ENCODE data around the gene RFPL4A. TPM values are rescaled to one million over a fixed set of nuclear protein-coding genes. Genes with fewer than 3 reads are reported as not detected.

RFPL4A gene
- total RNA-seq, 5 donors from 2014 or later (not counting 1 experiment from before 2014, with no cell fraction given), result not detected

DNA sequence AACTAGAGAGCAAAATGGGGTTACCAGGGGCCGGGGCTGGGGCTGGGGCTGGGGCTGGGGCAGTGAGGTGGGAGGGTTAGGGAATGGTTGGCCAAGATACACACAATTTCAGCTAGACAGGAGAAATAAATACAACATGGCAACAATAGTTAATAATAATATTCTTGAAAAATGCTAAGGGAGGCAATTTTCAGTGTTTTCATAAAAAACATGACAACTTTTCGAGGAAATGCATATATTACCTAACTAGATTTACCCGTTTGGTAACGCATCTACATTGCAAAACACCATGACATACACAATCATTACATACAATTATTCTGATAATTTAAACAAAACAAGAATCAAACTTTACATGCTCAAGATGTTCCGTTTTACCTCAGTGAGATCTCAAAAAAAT lies 22.2 kb downstream of the RFPL4A start:
- Histone ChIP-seq H3K36me3 (ENCODE audit: control insufficient read depth in 2 of 2, extremely low read depth in 1 of 2, insufficient read depth in 1 of 2, low read length in 1 of 2) (no peaks in the 10 kb centered on the region), H3K9me3 (no peaks in the 10 kb centered on the region), H3K4me1 (ENCODE audit: control insufficient read depth in 1 of 2, extremely low read depth in 1 of 2, insufficient read depth in 2 of 2, low read length in 2 of 2) (no peaks in the 10 kb centered on the region), H3K4me3 (ENCODE audit: control insufficient read depth in 1 of 2, extremely low read depth in 1 of 2, low read length in 1 of 2) (no peak overlapping the region), H3K27me3 (replicated peaks in 1 of 2; ENCODE audit: control insufficient read depth in 2 of 2, extremely low read depth in 1 of 2, insufficient read depth in 2 of 2, low read length in 1 of 2) (peaks cover 0 to 11% of the 10 kb centered on the region in 2 experiments), H3K27ac (ENCODE audit: low read length) (no peak overlapping the region)
- ATAC-seq (replicated peaks in 1 of 4) (no peak), DNase-seq (no peak)
- Mint-ChIP-seq H3K4me1 (no peaks in the 10 kb centered on the region), H3K36me3 (no peaks in the 10 kb centered on the region), H3K27ac (no peak overlapping the region), H3K9me3 (peaks cover 0 to 4% (median 0%) of the 10 kb centered on the region in 3 donors), H3K27me3 (peaks cover 14 to 34% of the 10 kb centered on the region in 2 donors), H3K4me3 (no peak overlapping the region)
- POLR2A ChIA-PET, result no interaction called here
- 94% methylated on average over 3 of the region's 5 CpGs for WGBS (ENCODE audit: insufficient coverage)
- CTCF ChIA-PET, result no interaction called here

DNA sequence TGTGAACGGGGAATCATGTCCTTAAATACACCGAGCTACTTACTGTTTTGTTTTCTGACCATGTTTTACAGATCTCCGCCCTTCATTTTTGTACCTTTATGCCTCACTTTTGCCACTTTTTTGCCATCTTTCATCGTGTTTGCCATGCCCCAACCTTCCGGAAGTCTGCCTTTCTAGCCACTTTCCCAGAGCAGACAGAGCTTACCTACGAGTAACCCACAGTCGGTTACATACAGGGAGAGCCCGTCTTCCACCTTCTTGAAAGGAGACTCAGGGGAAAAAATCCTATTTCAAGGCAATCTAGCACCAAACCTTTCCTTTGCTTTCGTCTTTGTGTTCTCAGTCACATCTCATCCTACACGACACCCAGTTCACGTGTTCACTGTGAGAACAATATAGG lies 36.1 kb downstream of the RFPL4A start:
- Histone ChIP-seq H3K4me3 (ENCODE audit: control insufficient read depth in 1 of 2, extremely low read depth in 1 of 2, low read length in 1 of 2) (no peak overlapping the region), H3K4me1 (ENCODE audit: control insufficient read depth in 1 of 2, extremely low read depth in 1 of 2, insufficient read depth in 2 of 2, low read length in 2 of 2) (no peaks in the 10 kb centered on the region), H3K27ac (ENCODE audit: low read length) (no peak overlapping the region), H3K36me3 (ENCODE audit: control insufficient read depth in 2 of 2, extremely low read depth in 1 of 2, insufficient read depth in 1 of 2, low read length in 1 of 2) (no peaks in the 10 kb centered on the region), H3K9me3 (no peaks in the 10 kb centered on the region), H3K27me3 (replicated peaks in 1 of 2; ENCODE audit: control insufficient read depth in 2 of 2, extremely low read depth in 1 of 2, insufficient read depth in 2 of 2, low read length in 1 of 2) (peaks cover 0 to 4% of the 10 kb centered on the region in 2 experiments)
- POLR2A ChIA-PET, result interaction anchor here in 1 of 2 donors (0.5 kb wide), 1 partner anchor 1971 kb away, joined by 4 read pairs; the partner anchor contains the start of gene NLRP12
- CTCF ChIA-PET, result interaction anchor here in 1 of 2 donors (0.7 kb wide), 1 partner anchor 164 kb away, joined by 5 read pairs; no protein-coding TSS in a partner anchor
- no peak for ATAC-seq (replicated peaks in 1 of 4)
- no peak for DNase-seq
- no peak overlapping the region for H3K27ac Mint-ChIP-seq
- 92% methylated on average over 8 of the region's 11 CpGs for WGBS (ENCODE audit: insufficient coverage)
- H3K36me3 Mint-ChIP-seq, result no peaks in the 10 kb centered on the region
- peaks cover 17 to 21% of the 10 kb centered on the region in 2 donors for H3K27me3 Mint-ChIP-seq
- H3K4me1 Mint-ChIP-seq, result no peaks in the 10 kb centered on the region
- no peak overlapping the region for H3K4me3 Mint-ChIP-seq
- H3K9me3 Mint-ChIP-seq, result peaks cover 0 to 9% (median 6%) of the 10 kb centered on the region in 3 donors

DNA sequence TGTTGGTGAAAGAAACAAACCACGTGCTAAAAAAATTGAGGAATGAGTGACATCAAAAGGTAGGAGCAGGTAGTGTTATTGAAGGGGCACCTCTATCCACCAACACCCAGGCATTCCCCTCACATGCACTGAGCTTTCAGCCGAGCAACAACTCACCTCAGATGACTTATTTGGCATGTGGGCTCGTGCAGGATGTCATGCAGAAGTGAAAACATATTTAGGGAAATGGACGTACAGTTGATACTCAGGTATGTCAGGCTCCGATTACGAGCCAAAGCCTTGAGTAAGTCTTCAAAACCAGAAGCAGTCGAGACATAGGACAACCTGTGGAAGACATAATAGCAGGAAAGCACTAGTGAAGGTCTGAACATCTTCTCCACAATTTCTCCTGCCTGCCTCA lies 42.5 kb downstream of the RFPL4A start:
- H3K36me3 Mint-ChIP-seq, result no peaks in the 10 kb centered on the region
- no peak overlapping the region for H3K27ac Mint-ChIP-seq
- Histone ChIP-seq H3K27ac (ENCODE audit: low read length) (no peak overlapping the region), H3K27me3 (replicated peaks in 1 of 2; ENCODE audit: control insufficient read depth in 2 of 2, extremely low read depth in 1 of 2, insufficient read depth in 2 of 2, low read length in 1 of 2) (peaks cover 0 to 3% of the 10 kb centered on the region in 2 experiments), H3K4me1 (ENCODE audit: control insufficient read depth in 1 of 2, extremely low read depth in 1 of 2, insufficient read depth in 2 of 2, low read length in 2 of 2) (no peaks in the 10 kb centered on the region), H3K9me3 (no peaks in the 10 kb centered on the region), H3K36me3 (ENCODE audit: control insufficient read depth in 2 of 2, extremely low read depth in 1 of 2, insufficient read depth in 1 of 2, low read length in 1 of 2) (no peaks in the 10 kb centered on the region), H3K4me3 (ENCODE audit: control insufficient read depth in 1 of 2, extremely low read depth in 1 of 2, low read length in 1 of 2) (no peak overlapping the region)
- POLR2A ChIA-PET, result no interaction called here
- no peaks in the 10 kb centered on the region for H3K4me1 Mint-ChIP-seq
- H3K9me3 Mint-ChIP-seq, result peaks cover 5 to 20% (median 8%) of the 10 kb centered on the region in 3 donors
- WGBS (ENCODE audit: insufficient coverage), result 50% methylated on average over 5 of the region's 7 CpGs
- CTCF ChIA-PET, result no interaction called here
- no peak for ATAC-seq (replicated peaks in 1 of 4)
- no peak overlapping the region for H3K4me3 Mint-ChIP-seq
- DNase-seq, result no peak
- peaks cover 17 to 31% of the 10 kb centered on the region in 2 donors for H3K27me3 Mint-ChIP-seq

GRCh38 chr19:55802281-55802680 lies 43.4 kb downstream of the RFPL4A start:
- no peaks in the 10 kb centered on the region for H3K36me3 ChIP-seq (ENCODE audit: control insufficient read depth in 2 of 2, extremely low read depth in 1 of 2, insufficient read depth in 1 of 2, low read length in 1 of 2)
- H3K4me3 ChIP-seq (ENCODE audit: control insufficient read depth in 1 of 2, extremely low read depth in 1 of 2, low read length in 1 of 2), result no peak overlapping the region
- peaks cover 0 to 3% of the 10 kb centered on the region in 2 experiments for H3K27me3 ChIP-seq (replicated peaks in 1 of 2; ENCODE audit: control insufficient read depth in 2 of 2, extremely low read depth in 1 of 2, insufficient read depth in 2 of 2, low read length in 1 of 2)
- Mint-ChIP-seq H3K4me1 (no peaks in the 10 kb centered on the region), H3K27me3 (peaks cover 11 to 37% of the 10 kb centered on the region in 2 donors), H3K4me3 (no peak overlapping the region), H3K27ac (no peak overlapping the region), H3K36me3 (no peaks in the 10 kb centered on the region), H3K9me3 (peaks cover 10 to 27% (median 10%) of the 10 kb centered on the region in 3 donors)
- CTCF ChIA-PET, result no interaction called here
- DNase-seq (no peak), ATAC-seq (replicated peaks in 1 of 4) (no peak)
- no peak overlapping the region for H3K27ac ChIP-seq (ENCODE audit: low read length)
- H3K4me1 ChIP-seq (ENCODE audit: control insufficient read depth in 1 of 2, extremely low read depth in 1 of 2, insufficient read depth in 2 of 2, low read length in 2 of 2), result no peaks in the 10 kb centered on the region
- no CpG with 5 or more reads among the region's 2 CpGs for WGBS (ENCODE audit: insufficient coverage)
- POLR2A ChIA-PET, result no interaction called here
- no peaks in the 10 kb centered on the region for H3K9me3 ChIP-seq

DNA sequence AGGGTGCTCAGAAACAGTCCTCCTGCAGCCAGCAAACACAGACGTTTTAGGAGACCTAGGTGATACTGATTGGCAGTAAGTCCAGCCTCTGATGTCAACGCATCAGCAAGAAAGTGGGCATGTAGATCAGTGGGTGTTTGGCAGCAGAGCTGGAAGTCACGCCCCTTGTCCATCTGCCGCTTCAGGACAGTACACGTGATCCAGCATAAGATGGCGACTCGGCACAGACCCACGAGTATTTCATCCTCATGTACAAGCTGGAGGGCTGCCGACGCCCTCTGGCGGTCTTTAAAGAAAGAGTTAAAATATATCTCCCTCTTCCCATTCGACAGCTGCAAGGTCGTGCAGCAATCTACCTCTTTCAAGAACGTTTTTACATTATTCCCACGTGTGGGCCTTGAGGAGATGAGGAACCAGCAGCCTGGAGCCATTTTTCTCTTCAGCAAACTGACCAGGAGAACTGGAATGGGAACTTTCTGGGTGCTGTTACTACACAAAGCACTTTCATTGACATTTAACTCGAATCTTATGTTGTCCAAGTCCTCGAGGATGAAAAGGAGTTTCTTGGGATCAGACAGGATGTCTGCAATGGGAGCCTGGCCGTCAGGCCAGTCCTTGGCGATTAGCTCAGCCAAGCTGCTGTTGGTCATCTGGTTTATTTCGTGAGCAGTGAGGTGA lies 50.6 kb downstream of the RFPL4A start:
- H3K27ac ChIP-seq (ENCODE audit: low read length), result no peak overlapping the region
- H3K9me3 ChIP-seq, result no peaks in the 10 kb centered on the region
- ATAC-seq (replicated peaks in 1 of 4) (peak in 1 of 4 experiments; percentile 62), DNase-seq (peak in 15 of 35 experiments; percentile 0 to 47 (median 3))
- POLR2A ChIA-PET, result no interaction called here
- no peak overlapping the region for H3K4me3 ChIP-seq (ENCODE audit: control insufficient read depth in 1 of 2, extremely low read depth in 1 of 2, low read length in 1 of 2)
- Mint-ChIP-seq H3K36me3 (no peaks in the 10 kb centered on the region), H3K4me3 (no peak overlapping the region), H3K4me1 (peaks cover 0 to 4% (median 4%) of the 10 kb centered on the region in 3 donors), H3K9me3 (peaks cover 9 to 22% (median 13%) of the 10 kb centered on the region in 3 donors), H3K27me3 (peaks cover 11 to 20% of the 10 kb centered on the region in 2 donors), H3K27ac (no peak overlapping the region)
- CTCF ChIA-PET, result interaction anchor here in 1 of 2 donors (1.0 to 1.3 kb wide), 2 partner anchors 9 to 177 kb away, joined by 4 read pairs; no protein-coding TSS in a partner anchor
- 33% methylated on average over 18 of the region's 20 CpGs for WGBS (ENCODE audit: insufficient coverage)
- no peaks in the 10 kb centered on the region for H3K36me3 ChIP-seq (ENCODE audit: control insufficient read depth in 2 of 2, extremely low read depth in 1 of 2, insufficient read depth in 1 of 2, low read length in 1 of 2)
- peaks cover 0 to 9% of the 10 kb centered on the region in 2 experiments for H3K27me3 ChIP-seq (replicated peaks in 1 of 2; ENCODE audit: control insufficient read depth in 2 of 2, extremely low read depth in 1 of 2, insufficient read depth in 2 of 2, low read length in 1 of 2)
- no peaks in the 10 kb centered on the region for H3K4me1 ChIP-seq (ENCODE audit: control insufficient read depth in 1 of 2, extremely low read depth in 1 of 2, insufficient read depth in 2 of 2, low read length in 2 of 2)

- peaks cover 0 to 9% of the 10 kb centered on the region in 2 experiments for H3K27me3 ChIP-seq (replicated peaks in 1 of 2; ENCODE audit: control insufficient read depth in 2 of 2, extremely low read depth in 1 of 2, insufficient read depth in 2 of 2, low read length in 1 of 2)
- H3K4me1 Mint-ChIP-seq, result peaks cover 0 to 4% (median 4%) of the 10 kb centered on the region in 3 donors
- POLR2A ChIA-PET, result no interaction called here
- WGBS (ENCODE audit: insufficient coverage), result 60% methylated on average over 1 of the region's 3 CpGs
- ATAC-seq (replicated peaks in 1 of 4), result no peak
- no peak overlapping the region for H3K4me3 ChIP-seq (ENCODE audit: control insufficient read depth in 1 of 2, extremely low read depth in 1 of 2, low read length in 1 of 2)
- no peaks in the 10 kb centered on the region for H3K36me3 Mint-ChIP-seq
- H3K9me3 Mint-ChIP-seq, result peaks cover 5 to 14% (median 13%) of the 10 kb centered on the region in 3 donors
- no peak for DNase-seq
- no peak overlapping the region for H3K27ac ChIP-seq (ENCODE audit: low read length)
- no peak overlapping the region for H3K4me3 Mint-ChIP-seq
- H3K9me3 ChIP-seq, result no peaks in the 10 kb centered on the region
- CTCF ChIA-PET, result no interaction called here
- H3K4me1 ChIP-seq (ENCODE audit: control insufficient read depth in 1 of 2, extremely low read depth in 1 of 2, insufficient read depth in 2 of 2, low read length in 2 of 2), result no peaks in the 10 kb centered on the region
- H3K36me3 ChIP-seq (ENCODE audit: control insufficient read depth in 2 of 2, extremely low read depth in 1 of 2, insufficient read depth in 1 of 2, low read length in 1 of 2), result no peaks in the 10 kb centered on the region
- no peak overlapping the region for H3K27ac Mint-ChIP-seq
- H3K27me3 Mint-ChIP-seq, result peaks cover 5 to 24% of the 10 kb centered on the region in 2 donors
Observed at GRCh38 chr19:55811340-55811739, 52.4 kb downstream of the RFPL4A start.

Data from T-cell (primary cell).